ENCODE results near the gene STRN4. TPM values are rescaled to one million over a fixed set of nuclear protein-coding genes. Genes with fewer than 3 reads are reported as not detected.

STRN4 gene
- total RNA-seq, 1 experiment from 2014 or later, result 107 TPM

- H3K9me2 ChIP-seq (ENCODE audit: insufficient read depth), result no peaks in the 10 kb centered on the region
- no peak overlapping the region for H2AFZ ChIP-seq (ENCODE audit: low read depth, low read length, poor library complexity, severe bottlenecking)
- H3K79me2 ChIP-seq (ENCODE audit: insufficient read depth, low read length), result peaks cover 40% of the 10 kb centered on the region
- no TSS peak for BruUV-seq (replicated peaks)
- no peak overlapping the region for H3K4me3 ChIP-seq (replicated peaks in 1 of 2; ENCODE audit: low read depth in 1 of 2, low read length in 2 of 2)
- H3K9me3 ChIP-seq (ENCODE audit: control insufficient read depth in 1 of 2, insufficient read depth in 1 of 2, low read depth in 1 of 2, low read length in 2 of 2), result no peaks in the 10 kb centered on the region
- ChIA-PET CTCF (interaction anchor here (1.2 kb wide), 1 partner anchor 31 kb away, joined by 3 read pairs; no protein-coding TSS in a partner anchor), POLR2A (interaction anchor here (1.0 to 3.4 kb wide), 6 partner anchors 7 to 41 kb away, joined by 3 to 26 read pairs (median 8); no protein-coding TSS in a partner anchor), RAD21 (ENCODE audit: low non-redundant PET in 1 of 2, low total read pairs in 2 of 2, uncharacterized antibody in 2 of 2, unreplicated experiment in 2 of 2) (interaction anchor here in 1 of 2 experiments (1.0 kb wide), 1 partner anchor 22 kb away, joined by 3 read pairs; no protein-coding TSS in a partner anchor)
- no peak for DNase-seq (ENCODE audit: low read depth, low spot score)
- H3K4me1 ChIP-seq (ENCODE audit: control insufficient read depth in 1 of 2, insufficient read depth in 2 of 2, low read length in 2 of 2), result peaks cover 36 to 53% of the 10 kb centered on the region in 2 experiments
- H3K4me2 ChIP-seq (ENCODE audit: low read length), result no peak overlapping the region
- H3K27ac ChIP-seq (ENCODE audit: low read depth, low read length), result no peak overlapping the region
- H3K9ac ChIP-seq (ENCODE audit: low read length), result no peak overlapping the region
- TF ChIP-seq POLR2A (IDR thresholded peaks at IDR 0.05; ENCODE audit: borderline replicate concordance, extremely low read depth, insufficient read depth, insufficient read length), result no peak
- TF ChIP-seq TCF7L2 (IDR thresholded peaks at IDR 0.05; ENCODE audit: borderline replicate concordance, extremely low read depth, insufficient read depth, insufficient read length), result no peak
- no peak for TF ChIP-seq SP1 (IDR thresholded peaks at IDR 0.05; ENCODE audit: low read depth)
- TF ChIP-seq YY1 (IDR thresholded peaks at IDR 0.05; ENCODE audit: extremely low read depth, insufficient replicate concordance, low read depth, low read length), result no peak
- no peak for TF ChIP-seq CTCF (IDR thresholded peaks at IDR 0.05 in 2 of 3, conservative IDR thresholded peaks at IDR 0.05 in 1 of 3; ENCODE audit: borderline replicate concordance in 1 of 3, insufficient read depth in 1 of 3, low read depth in 2 of 3, low read length in 2 of 3)
- no peak for TF ChIP-seq EZH2phosphoT487 (IDR thresholded peaks at IDR 0.05; ENCODE audit: borderline replicate concordance)
- no peak for TF ChIP-seq SIN3A (IDR thresholded peaks at IDR 0.05; ENCODE audit: low read depth)
- no peak for TF ChIP-seq REST (IDR thresholded peaks at IDR 0.05; ENCODE audit: low read depth)
- no peak for TF ChIP-seq EGR1 (IDR thresholded peaks at IDR 0.05; ENCODE audit: low read depth)
- TF ChIP-seq, protein P1, sequence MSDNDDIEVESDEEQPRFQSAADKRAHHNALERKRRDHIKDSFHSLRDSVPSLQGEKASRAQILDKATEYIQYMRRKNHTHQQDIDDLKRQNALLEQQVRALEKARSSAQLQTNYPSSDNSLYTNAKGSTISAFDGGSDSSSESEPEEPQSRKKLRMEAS (IDR thresholded peaks at IDR 0.05), result no peak
- TF ChIP-seq EZH2 (IDR thresholded peaks at IDR 0.05), result no peak
- TF ChIP-seq ZFX (IDR thresholded peaks at IDR 0.05), result no peak
- no peak for TF ChIP-seq ZBTB33 (IDR thresholded peaks at IDR 0.05; ENCODE audit: extremely low read depth, insufficient replicate concordance, low read length)
- intact Hi-C loops (cut with micrococcal nuclease), result loop anchor here (5.0 kb wide), 1 partner anchor 43 kb away; no protein-coding TSS in a partner anchor
- ATAC-seq, result no peak
- H4K20me1 ChIP-seq (ENCODE audit: insufficient read depth), result peaks cover 2% of the 10 kb centered on the region; the same call in 1 of the 2 replicates
- H3K36me3 ChIP-seq (ENCODE audit: control insufficient read depth in 1 of 2, insufficient read depth in 2 of 2, low read length in 2 of 2), result peaks cover 0 to 13% of the 10 kb centered on the region in 2 experiments; a peak in 1 of 4 replicates
- no peaks in the 10 kb centered on the region for H3K27me3 ChIP-seq (ENCODE audit: insufficient read depth, low read length)
Observed at GRCh38 chr19:46789371-46789770, 43.1 kb upstream of the STRN4 start.
